Activated naive CD8-positive, alpha-beta T cell treated with anti-CD3 and anti-CD28 coated beads, Interleukin-2, amount 50 U/mL, for 24 hours (primary cell): ENCODE data around the gene PUM2.
"Not testable (repeated sequence)": the region's sequence is repeated elsewhere in the genome, so short reads cannot be mapped to it uniquely, and the experiment has no call there.

Source experiments
- ATAC-seq: fragments of 150-1000 bp; cut with Tn5 transposase; one replicate; pipeline ENCODE4 v1.10.0; 2021
- DNase-seq: peaks from one replicate; pipeline ENCODE4 v3.0.0; 2021
- H3K27ac Mint-ChIP-seq: one replicate; pipeline ENCODE4 v1.8.0; 2021; ENCODE audit warnings: mild to moderate bottlenecking, mixed read lengths
- H3K27me3 Mint-ChIP-seq: one replicate; pipeline ENCODE4 v1.8.0; 2021; ENCODE audit warnings: mixed read lengths
- H3K36me3 Mint-ChIP-seq: one replicate; pipeline ENCODE4 v1.8.0; 2021; ENCODE audit warnings: low read depth, mixed read lengths
- H3K4me1 Mint-ChIP-seq: one replicate; pipeline ENCODE4 v1.8.0; 2021; ENCODE audit warnings: mixed read lengths
- H3K4me3 Mint-ChIP-seq: one replicate; pipeline ENCODE4 v1.8.0; 2021; ENCODE audit warnings: mild to moderate bottlenecking, moderate library complexity, mixed read lengths
- H3K9me3 Mint-ChIP-seq: one replicate; pipeline ENCODE4 v1.8.0; 2021; ENCODE audit warnings: mixed read lengths

Gene PUM2

DNA sequence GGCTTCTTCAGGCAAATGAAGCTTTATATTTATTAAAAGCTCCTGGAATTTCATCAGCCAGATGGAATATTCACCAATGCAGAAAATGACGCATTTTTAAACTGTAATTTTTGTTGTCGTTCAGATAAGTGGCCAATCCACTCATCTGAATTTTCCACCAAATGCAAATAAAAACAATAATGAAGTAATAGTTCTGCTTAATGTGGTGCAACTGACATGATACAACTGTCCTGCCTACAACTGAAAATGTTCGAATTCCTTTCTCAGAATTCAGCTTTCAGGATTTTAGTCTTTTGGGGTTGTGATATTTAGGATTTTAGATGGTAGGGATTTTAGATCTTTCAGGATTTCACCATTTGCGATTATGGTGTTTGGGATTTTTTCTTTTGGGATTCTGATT, 27.1 kb upstream of the PUM2 start:
- ATAC-seq, result no peak
- H3K9me3 Mint-ChIP-seq, result no peaks in the 10 kb centered on the region
- no peak for DNase-seq
- H3K36me3 Mint-ChIP-seq, result no peaks in the 10 kb centered on the region
- no peak overlapping the region for H3K4me3 Mint-ChIP-seq
- no peaks in the 10 kb centered on the region for H3K4me1 Mint-ChIP-seq
- H3K27me3 Mint-ChIP-seq, result peaks cover 5% of the 10 kb centered on the region
- H3K27ac Mint-ChIP-seq, result no peak overlapping the region

DNA sequence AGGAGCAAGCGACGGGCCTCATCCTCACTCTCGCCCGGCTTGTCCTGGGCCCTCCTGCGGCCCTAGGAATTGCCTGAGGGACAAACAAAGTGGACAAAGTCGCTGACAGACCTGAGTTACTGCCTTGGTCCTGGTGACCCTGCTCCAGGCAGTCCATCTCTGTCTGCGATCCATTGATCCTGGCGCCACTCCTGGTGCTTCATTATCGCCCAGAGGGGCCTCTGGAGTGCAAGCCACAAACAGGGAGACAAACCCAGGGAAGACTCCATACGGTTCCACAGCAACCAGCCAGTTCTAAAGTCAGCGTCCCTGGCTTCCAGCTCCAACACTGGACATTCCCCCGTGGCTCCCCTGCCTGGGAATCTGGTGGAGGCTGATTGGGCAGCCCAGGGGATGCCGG, 24.3 kb upstream of the PUM2 start:
- H3K36me3 Mint-ChIP-seq, H3K4me1 Mint-ChIP-seq, H3K27ac Mint-ChIP-seq, DNase-seq, H3K4me3 Mint-ChIP-seq, H3K9me3 Mint-ChIP-seq, ATAC-seq: not testable (repeated sequence)
- H3K27me3 Mint-ChIP-seq, result peaks cover 13% of the 10 kb centered on the region

DNA sequence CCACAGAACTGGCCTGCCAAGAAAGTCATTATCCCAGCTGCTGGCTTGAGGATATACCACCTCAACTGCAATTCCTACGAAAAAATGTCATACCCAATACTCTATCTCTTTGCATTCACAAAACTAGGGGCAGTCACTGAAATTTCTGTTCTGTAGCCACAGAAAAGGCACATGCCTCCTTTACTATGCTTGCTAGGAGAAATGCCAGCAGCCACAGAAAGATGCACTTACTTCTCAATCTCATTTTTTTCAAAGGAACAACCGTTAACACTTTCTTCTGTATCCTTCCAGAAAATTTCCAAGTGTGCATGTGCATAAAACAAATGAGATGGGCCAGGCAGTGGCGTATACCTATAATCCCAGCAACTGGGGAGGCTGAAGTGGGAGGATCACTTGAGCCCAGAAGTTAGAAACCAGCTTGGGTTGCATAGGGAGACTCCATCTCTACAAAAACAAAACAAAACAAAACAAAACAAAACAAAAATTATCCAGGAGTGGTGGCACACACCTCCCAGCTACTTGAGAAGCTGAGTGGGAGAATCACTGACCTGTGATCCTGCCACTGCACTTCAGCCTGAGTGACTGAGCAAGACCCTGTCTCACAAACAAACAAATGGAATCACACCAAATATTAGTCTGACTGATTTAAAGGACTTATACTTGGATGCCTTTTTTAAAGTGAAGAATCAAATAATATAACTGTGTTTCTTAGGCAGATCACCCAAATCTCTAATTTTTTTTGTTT, 22.4 kb upstream of the PUM2 start:
- DNase-seq (no peak), ATAC-seq (no peak)
- Mint-ChIP-seq H3K36me3 (no peaks in the 10 kb centered on the region), H3K4me3 (no peak overlapping the region), H3K9me3 (peaks cover 4% of the 10 kb centered on the region), H3K4me1 (no peaks in the 10 kb centered on the region), H3K27ac (no peak overlapping the region), H3K27me3 (peaks cover 20% of the 10 kb centered on the region)

DNA sequence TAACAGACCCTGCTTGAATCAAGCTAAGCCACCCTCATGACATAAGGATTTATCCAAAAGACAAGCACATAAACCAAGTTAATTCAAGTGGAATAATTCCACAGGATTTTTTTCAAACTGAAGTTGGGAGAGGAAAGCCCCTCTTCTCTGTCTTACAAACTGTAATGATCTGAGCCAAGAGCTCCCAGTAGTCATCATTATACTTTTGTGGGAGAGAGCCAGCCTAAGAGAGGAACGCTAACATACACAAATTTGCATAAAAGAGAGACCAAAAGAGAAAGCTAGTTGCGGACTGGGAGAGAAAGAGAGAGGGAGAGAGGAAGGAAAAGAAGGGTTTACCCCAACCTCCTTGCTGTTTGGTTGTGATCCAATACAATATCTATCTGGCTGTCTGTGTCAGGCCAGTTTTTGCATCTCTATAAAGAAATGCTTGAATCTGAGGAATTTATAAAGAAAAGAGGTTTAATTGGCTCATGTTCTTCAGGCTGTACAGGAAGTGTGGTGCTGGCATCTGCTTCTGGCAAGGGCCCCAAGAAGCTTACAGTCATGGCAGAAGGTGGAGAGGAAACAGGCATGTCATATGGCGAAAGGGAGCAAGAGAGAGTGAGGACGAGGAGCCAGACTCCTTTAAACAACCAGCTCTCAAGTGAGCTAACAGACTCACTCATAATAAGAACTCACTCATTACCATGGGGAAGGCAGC, 20.8 kb upstream of the PUM2 start:
- ATAC-seq (no peak), DNase-seq (no peak)
- no peak overlapping the region for H3K4me3 Mint-ChIP-seq

DNA sequence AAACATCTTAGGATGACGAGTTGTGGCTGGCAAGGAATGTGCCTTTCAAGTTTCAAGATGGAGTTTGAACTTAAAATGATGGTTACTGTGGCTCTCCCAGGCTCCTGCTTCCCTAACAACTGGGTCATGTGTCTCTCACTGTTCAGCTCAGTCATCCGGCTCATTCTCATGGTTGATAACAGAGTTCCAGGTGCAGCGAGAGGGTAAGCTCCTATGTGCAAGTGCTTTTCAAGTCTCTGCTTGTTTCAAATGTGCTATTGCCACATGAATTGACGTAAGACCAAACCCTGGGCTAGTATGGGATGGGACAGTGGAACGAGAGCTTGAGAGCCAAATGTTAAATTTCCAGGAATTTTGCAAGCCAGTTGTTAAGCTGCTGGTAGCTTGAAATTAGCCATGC, 19.5 kb upstream of the PUM2 start:
- H3K27me3 Mint-ChIP-seq, result peaks cover 21% of the 10 kb centered on the region
- H3K36me3 Mint-ChIP-seq, result no peaks in the 10 kb centered on the region
- H3K27ac Mint-ChIP-seq, result no peak overlapping the region
- H3K4me1 Mint-ChIP-seq, result peaks cover 13% of the 10 kb centered on the region
- DNase-seq, result no peak
- no peak for ATAC-seq
- peaks cover 4% of the 10 kb centered on the region for H3K9me3 Mint-ChIP-seq
- no peak overlapping the region for H3K4me3 Mint-ChIP-seq

More for the DNA sequence above, 20.8 kb upstream of the PUM2 start:
- no peaks in the 10 kb centered on the region for H3K36me3 Mint-ChIP-seq
- H3K9me3 Mint-ChIP-seq, result peaks cover 4% of the 10 kb centered on the region
- H3K27ac Mint-ChIP-seq, result no peak overlapping the region
- peaks cover 24% of the 10 kb centered on the region for H3K27me3 Mint-ChIP-seq
- H3K4me1 Mint-ChIP-seq, result peaks cover 3% of the 10 kb centered on the region

DNA sequence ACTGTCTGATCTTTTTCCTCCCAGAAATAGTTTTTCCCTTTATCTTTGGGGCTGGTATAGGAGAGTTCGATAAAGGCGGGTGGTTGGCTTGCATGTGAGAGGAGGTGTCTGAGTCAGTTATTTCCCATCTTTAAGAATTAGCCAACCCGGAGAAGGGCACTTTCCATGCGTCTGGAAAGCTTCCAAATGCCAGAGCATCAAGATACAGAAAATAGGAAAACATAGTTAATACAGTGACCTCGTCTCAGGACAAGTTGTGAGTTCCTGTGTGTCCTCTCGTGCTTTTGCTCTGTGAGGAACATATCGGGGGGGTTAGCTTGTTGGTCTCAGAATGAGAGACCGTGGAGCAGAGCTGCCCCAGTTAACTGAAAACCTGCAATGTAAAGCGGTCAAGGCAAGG, 18.7 kb upstream of the PUM2 start:
- Mint-ChIP-seq H3K27ac (no peak overlapping the region), H3K9me3 (peaks cover 4% of the 10 kb centered on the region), H3K4me1 (peaks cover 18% of the 10 kb centered on the region), H3K27me3 (peaks cover 21% of the 10 kb centered on the region), H3K36me3 (no peaks in the 10 kb centered on the region), H3K4me3 (no peak overlapping the region)
- no peak for ATAC-seq
- DNase-seq, result no peak

DNA sequence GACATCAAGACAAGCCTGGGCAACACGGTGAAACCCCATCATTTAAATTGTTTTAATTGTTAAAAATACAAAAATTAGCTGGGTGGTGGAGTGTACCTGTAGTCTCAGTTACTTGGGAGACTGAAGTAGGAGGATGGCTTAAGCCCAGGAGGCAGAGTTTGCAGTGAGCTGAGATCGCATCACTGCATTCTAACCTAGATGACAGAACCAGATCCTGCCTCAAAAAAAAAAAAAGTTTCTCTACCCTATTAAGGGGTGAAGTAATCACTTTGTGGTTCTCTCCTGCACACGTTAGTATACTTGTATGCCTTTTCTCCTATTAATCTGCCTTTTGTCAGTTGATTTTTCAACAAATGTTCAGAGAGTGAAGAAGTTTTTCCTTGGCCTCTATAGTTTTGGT, 18.1 kb upstream of the PUM2 start:
- Mint-ChIP-seq H3K36me3 (no peaks in the 10 kb centered on the region), H3K4me1 (peaks cover 18% of the 10 kb centered on the region), H3K27ac (no peak overlapping the region), H3K27me3 (peaks cover 21% of the 10 kb centered on the region), H3K4me3 (no peak overlapping the region), H3K9me3 (peaks cover 4% of the 10 kb centered on the region)
- ATAC-seq (no peak), DNase-seq (no peak)

DNA sequence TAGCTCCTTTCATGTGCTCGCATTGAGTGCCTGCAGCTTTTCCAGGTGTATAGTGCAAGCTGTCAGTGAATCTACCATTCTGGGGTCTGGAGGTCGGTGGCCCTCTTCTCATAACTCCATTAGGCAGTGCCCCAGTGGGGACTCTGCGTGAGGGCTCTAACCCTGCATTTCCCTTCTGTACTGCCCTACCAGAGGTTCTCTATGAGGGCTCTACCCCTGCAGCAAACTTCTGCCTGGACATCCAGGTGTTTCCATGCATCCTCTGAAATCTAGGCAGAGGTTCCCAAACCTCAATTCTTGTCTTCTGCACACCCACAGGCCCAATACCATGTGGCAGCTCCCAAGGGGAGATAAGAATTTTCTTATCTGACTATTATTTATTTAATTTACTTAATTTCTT, 17.3 kb upstream of the PUM2 start:
- H3K27ac Mint-ChIP-seq, H3K36me3 Mint-ChIP-seq, DNase-seq, H3K4me3 Mint-ChIP-seq, H3K9me3 Mint-ChIP-seq, ATAC-seq: not testable (repeated sequence)
- Mint-ChIP-seq H3K4me1 (peaks cover 18% of the 10 kb centered on the region), H3K27me3 (peaks cover 21% of the 10 kb centered on the region)

DNA sequence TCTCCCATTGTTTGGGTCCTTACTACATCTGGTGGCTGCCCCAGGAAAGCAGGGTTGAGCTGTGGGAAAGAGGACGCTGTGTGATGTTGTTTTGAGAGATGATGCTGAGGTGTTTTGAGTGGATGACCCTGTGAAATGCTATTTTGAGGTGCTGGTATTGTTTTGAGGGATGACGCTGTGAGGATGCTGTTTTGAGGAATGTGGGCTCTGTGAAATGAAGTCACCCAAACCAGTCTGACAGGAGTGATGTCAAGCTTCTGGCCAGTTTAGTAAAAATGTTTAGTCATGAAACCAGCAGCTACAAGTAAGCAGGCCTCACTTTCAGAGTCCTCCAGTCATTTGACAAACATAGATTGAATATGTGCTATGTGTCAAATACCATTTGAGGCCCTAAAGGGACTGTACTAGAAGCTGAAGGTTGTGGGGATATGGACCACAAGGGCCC, 16.1 kb upstream of the PUM2 start:
- no peak overlapping the region for H3K4me3 Mint-ChIP-seq
- peaks cover 4% of the 10 kb centered on the region for H3K9me3 Mint-ChIP-seq
- ATAC-seq (no peak), DNase-seq (no peak)
- no peak overlapping the region for H3K27ac Mint-ChIP-seq
- H3K27me3 Mint-ChIP-seq, result peaks cover 19% of the 10 kb centered on the region
- H3K4me1 Mint-ChIP-seq, result peaks cover 21% of the 10 kb centered on the region
- H3K36me3 Mint-ChIP-seq, result no peaks in the 10 kb centered on the region

DNA sequence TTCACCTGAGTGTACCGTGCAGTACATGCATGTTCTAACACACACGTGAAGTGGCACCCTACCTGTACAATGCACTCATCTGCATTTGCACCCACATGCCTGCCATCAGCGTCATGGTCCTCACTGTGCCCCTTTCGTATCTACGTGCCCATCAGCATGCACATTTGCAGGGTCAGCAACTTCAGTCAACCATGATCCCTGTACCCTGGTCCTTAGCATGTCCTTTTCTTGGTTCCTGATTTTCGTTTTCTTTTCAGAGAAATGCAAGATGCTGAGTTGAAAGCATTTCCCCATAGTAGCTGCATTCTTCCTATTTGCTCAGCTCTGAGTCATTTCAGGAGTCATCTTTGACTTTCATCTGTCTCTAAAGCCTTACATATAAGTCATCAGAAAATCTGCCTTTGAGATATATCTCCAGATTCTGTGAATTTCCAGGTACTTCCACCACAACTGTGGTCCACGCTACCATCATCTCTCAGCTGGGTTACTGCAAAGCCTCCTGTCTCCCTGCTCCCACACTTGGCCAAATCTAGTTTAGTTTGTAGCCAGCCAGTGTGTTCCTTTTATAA, 14.7 kb upstream of the PUM2 start:
- H3K36me3 Mint-ChIP-seq, result no peaks in the 10 kb centered on the region
- peak overlapping the region; percentile 15 for H3K4me3 Mint-ChIP-seq
- H3K27me3 Mint-ChIP-seq, result peaks cover 16% of the 10 kb centered on the region
- H3K9me3 Mint-ChIP-seq, result peaks cover 4% of the 10 kb centered on the region
- ATAC-seq (peak; percentile 93), DNase-seq (peak; percentile 22)
- peaks cover 21% of the 10 kb centered on the region for H3K4me1 Mint-ChIP-seq
- peak overlapping the region; percentile 26 for H3K27ac Mint-ChIP-seq

DNA sequence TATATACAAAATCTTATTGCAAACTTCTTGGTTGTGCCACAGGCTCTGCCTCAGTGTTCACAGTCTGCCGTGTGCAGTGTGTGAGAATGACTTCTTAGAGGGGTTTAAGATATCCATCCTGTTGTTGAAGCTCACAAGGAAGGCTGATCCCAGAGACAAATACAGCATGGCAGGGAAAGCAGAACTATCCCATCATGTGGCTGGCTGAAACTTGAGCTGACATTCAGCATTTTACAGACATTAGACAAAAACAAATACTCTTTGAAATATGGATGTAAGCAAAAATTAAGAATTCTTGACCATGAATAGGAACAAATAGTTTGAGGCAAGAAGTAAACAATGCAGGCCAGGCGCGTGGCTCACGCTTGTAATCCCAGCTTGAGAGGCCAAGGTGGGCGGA, 12.9 kb upstream of the PUM2 start:
- no peak overlapping the region for H3K4me3 Mint-ChIP-seq
- peaks cover 21% of the 10 kb centered on the region for H3K4me1 Mint-ChIP-seq
- peaks cover 4% of the 10 kb centered on the region for H3K9me3 Mint-ChIP-seq
- no peak overlapping the region for H3K27ac Mint-ChIP-seq
- DNase-seq (no peak), ATAC-seq (no peak)
- H3K27me3 Mint-ChIP-seq, result peaks cover 4% of the 10 kb centered on the region
- no peaks in the 10 kb centered on the region for H3K36me3 Mint-ChIP-seq

DNA sequence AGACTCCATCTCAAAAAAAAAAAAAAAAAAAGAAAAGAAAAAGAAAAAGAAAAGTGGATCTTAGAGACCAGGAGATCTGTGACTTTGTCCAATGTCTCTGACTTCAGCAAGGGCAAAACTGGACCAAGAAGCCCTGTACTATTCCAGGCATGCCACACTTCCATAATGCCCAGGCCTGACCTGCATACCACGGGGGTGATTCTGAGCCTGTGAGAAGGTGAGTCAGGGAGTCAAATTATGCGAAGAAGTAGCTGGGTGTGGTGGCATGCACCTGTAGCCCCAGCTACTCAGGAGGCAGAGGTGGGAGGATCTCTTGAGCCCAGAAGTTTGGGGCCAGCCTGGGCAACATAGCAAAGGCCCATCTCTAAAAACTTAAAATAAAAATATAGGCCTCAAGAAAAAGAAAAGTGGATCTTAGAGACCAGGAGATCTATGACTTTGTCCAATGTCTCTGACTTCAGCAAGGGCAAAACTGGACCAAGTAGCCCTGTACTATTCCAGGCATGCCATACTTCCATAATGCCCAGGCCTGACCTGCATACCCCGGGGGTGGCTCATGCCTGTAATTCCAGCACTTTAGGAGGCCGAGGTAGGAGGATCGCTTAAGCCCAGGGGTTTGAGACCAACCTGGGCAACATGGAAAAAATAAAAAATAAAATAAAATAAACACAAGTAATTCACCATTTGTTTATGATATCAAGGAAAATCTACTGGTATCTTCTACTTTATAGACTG, 12.2 kb upstream of the PUM2 start:
- DNase-seq (no peak), ATAC-seq (no peak)
- Mint-ChIP-seq H3K27me3 (peaks cover 2% of the 10 kb centered on the region), H3K4me1 (peaks cover 21% of the 10 kb centered on the region), H3K4me3 (no peak overlapping the region), H3K36me3 (no peaks in the 10 kb centered on the region), H3K27ac (no peak overlapping the region), H3K9me3 (no peaks in the 10 kb centered on the region)

DNA sequence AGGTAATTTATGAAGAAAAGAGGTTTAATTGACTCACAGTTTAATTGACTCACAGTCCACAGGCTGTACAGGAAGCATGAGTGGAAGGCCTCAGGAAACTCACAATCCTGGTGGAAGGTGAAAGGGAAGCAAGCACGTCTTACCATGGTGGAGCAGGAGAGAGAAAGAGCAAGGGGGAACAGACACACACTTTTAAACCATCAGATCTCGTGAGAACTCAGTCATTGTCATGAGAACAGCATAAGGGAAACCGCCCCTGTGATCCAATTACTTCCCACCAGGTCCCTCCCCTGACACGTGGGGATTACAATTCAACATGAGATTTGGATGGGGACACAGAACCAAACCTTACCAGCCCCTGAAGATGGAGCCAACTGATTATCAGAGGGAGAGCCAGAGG, 11.2 kb upstream of the PUM2 start:
- no peak overlapping the region for H3K4me3 Mint-ChIP-seq
- no peak for ATAC-seq
- no peak for DNase-seq
- H3K27me3 Mint-ChIP-seq, result no peaks in the 10 kb centered on the region
- no peaks in the 10 kb centered on the region for H3K36me3 Mint-ChIP-seq
- H3K9me3 Mint-ChIP-seq, result no peaks in the 10 kb centered on the region
- H3K4me1 Mint-ChIP-seq, result peaks cover 21% of the 10 kb centered on the region
- H3K27ac Mint-ChIP-seq, result no peak overlapping the region

DNA sequence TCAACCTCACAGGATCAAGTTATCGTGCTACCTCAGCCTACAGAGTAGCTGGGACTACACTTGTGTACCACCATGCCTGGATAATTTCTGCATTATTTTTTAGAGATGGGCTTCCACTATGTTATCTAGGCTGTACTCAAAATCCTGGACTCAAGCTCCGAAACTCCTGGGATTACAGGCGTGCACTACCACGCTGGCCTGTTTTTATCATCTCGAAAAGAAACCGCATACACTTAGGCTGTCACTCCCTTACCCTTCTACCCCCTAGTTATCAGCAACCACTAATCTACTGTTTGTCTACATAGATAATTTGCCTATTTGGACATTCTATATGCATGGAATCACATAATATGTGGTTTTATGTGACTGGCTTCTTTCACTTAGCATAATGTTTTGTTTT, 8.5 kb upstream of the PUM2 start:
- Mint-ChIP-seq H3K4me1 (peaks cover 3% of the 10 kb centered on the region), H3K4me3 (no peak overlapping the region), H3K27me3 (no peaks in the 10 kb centered on the region), H3K27ac (no peak overlapping the region), H3K9me3 (no peaks in the 10 kb centered on the region), H3K36me3 (no peaks in the 10 kb centered on the region)
- DNase-seq, result no peak
- ATAC-seq, result no peak
